T-helper 2 cell treated with Interferon-gamma antibody and Interleukin-4, amounts not matched to agents 5 μg/mL and 100 μg/mL, for 36 hours (primary cell): ENCODE results near the gene GCH1.

Experiments
- DNase-seq: peaks from one replicate; pipeline ENCODE4 v3.0.0; 2021; ENCODE audit warnings: low spot score
- H3K27ac Mint-ChIP-seq: one replicate; pipeline ENCODE4 v1.8.0; 2021; ENCODE audit warnings: mild to moderate bottlenecking, mixed read lengths
- H3K27me3 Mint-ChIP-seq: one replicate; pipeline ENCODE4 v1.8.0; 2021; ENCODE audit warnings: low read depth, mixed read lengths
- H3K36me3 Mint-ChIP-seq: one replicate; pipeline ENCODE4 v1.8.0; 2021; ENCODE audit warnings: low read depth, mixed read lengths
- H3K4me1 Mint-ChIP-seq: one replicate; pipeline ENCODE4 v1.8.0; 2021; ENCODE audit warnings: low read depth, mixed read lengths
- H3K4me3 Mint-ChIP-seq: one replicate; pipeline ENCODE4 v1.8.0; 2022; ENCODE audit warnings: mild to moderate bottlenecking, moderate library complexity, mixed read lengths
- H3K9me3 Mint-ChIP-seq: one replicate; pipeline ENCODE4 v1.8.0; 2021; ENCODE audit warnings: mixed read lengths

The GCH1 gene

DNA sequence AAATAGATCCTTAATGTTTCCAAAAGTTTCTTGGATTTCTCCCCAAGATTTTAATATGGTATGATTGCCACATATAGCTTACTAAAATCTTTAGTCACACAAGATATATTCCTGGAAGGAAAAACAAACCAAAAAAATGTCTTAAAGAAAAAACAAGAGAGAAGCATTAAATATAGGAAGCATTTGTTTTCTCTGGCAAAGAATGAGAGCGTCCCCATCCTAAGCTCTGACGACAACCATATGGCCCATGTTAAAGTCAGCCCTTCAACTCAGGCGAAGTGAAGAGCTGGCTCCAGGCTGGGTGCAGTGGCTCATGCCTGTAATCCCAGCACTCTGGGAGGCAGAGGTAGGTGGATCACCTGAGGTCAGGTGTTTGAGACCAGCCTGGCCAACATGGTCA, 35.6 kb downstream of the GCH1 start:
- Mint-ChIP-seq H3K27ac (no peak overlapping the region), H3K9me3 (no peaks in the 10 kb centered on the region), H3K27me3 (no peaks in the 10 kb centered on the region), H3K36me3 (peaks cover 13% of the 10 kb centered on the region), H3K4me1 (peaks cover 26% of the 10 kb centered on the region), H3K4me3 (no peak overlapping the region)
- DNase-seq, result no peak

DNA sequence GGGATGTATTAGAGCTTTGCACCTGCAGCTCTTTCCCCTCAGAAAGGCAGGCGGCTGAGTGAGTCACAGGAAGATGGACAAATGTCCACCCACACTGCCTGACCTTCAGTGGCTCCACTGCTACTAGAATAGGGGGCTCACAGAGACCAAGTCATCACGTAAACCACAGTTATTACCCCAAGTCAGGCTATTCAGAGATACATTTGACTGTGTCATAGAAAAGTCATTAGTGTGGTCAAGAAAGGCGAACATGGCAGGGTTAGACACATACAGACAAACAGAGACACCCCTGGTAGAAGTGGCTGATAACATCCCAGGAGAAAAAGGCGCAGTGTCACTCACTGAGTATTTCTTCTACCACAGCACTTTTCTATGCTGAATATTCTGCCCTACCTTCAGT, 36.0 kb downstream of the GCH1 start:
- Mint-ChIP-seq H3K36me3 (peaks cover 13% of the 10 kb centered on the region), H3K4me1 (peaks cover 22% of the 10 kb centered on the region), H3K27ac (no peak overlapping the region), H3K4me3 (no peak overlapping the region), H3K9me3 (no peaks in the 10 kb centered on the region), H3K27me3 (no peaks in the 10 kb centered on the region)
- no peak for DNase-seq

DNA sequence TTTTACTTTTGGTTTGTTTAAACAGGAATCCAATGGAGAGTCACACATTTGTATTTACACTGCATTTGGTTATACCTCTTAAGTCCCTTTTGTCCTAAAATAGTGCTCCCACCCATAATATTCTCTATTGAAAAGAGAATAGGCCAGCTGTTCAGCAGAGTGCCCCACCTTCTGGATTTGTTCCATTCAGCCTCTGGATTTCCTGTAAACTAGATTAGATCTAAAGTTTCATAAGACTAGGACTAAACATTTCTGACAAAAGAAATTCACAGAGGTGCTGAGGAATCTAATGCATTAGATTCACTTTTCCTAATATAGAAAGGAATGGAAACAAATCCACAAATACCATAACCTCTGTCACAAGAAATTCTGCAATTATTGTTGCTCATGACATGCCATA, 38.1 kb downstream of the GCH1 start:
- Mint-ChIP-seq H3K4me3 (no peak overlapping the region), H3K4me1 (peaks cover 15% of the 10 kb centered on the region), H3K27ac (no peak overlapping the region), H3K9me3 (no peaks in the 10 kb centered on the region), H3K36me3 (peaks cover 17% of the 10 kb centered on the region), H3K27me3 (no peaks in the 10 kb centered on the region)
- DNase-seq, result no peak

DNA sequence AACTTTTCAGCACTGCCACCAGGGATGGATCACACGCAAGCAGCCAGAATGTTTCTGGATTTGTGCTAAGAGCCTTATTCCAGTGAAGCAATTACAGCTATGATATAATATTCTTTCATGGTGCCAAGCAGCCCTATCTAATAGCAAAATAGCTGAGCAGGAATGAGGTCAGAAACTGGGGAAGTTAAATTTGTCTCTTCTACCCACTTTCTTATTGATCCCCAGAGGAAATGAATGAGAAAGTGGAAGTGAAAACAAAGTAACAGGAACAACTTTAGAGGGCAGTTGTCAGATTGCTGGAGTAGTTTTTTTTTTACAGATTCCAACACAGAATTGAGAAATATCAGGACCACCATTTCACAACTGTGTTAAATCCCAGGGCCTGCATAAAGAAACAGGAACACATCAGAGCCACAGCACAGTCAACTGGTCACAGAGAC, 44.8 kb downstream of the GCH1 start:
- Mint-ChIP-seq H3K27ac (no peak overlapping the region), H3K9me3 (no peaks in the 10 kb centered on the region), H3K4me3 (no peak overlapping the region), H3K27me3 (no peaks in the 10 kb centered on the region), H3K36me3 (peaks cover 30% of the 10 kb centered on the region), H3K4me1 (peaks cover 21% of the 10 kb centered on the region)
- DNase-seq, result no peak

DNA sequence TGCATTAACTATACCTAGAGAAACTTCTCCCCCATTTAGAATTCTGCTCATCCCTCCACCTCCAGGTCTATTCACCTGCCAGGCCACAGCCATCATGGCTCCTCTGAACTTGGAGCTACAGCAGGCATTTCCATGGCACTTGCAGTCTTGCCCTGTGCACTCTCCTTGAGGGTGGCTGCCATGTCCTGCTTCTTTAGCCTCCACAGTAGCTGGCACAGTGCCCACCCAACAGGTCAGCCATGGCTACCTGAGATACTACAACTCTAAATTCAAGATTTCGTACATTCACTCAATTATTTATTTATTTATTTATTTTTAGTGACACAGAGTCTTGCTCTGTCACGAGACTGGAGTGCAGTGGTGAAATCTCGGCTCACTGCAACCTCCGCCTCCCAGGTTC, 46.5 kb downstream of the GCH1 start:
- no peak for DNase-seq
- no peaks in the 10 kb centered on the region for H3K27me3 Mint-ChIP-seq
- no peak overlapping the region for H3K27ac Mint-ChIP-seq
- peaks cover 5% of the 10 kb centered on the region for H3K9me3 Mint-ChIP-seq
- H3K36me3 Mint-ChIP-seq, result peaks cover 29% of the 10 kb centered on the region
- peaks cover 21% of the 10 kb centered on the region for H3K4me1 Mint-ChIP-seq
- H3K4me3 Mint-ChIP-seq, result no peak overlapping the region

DNA sequence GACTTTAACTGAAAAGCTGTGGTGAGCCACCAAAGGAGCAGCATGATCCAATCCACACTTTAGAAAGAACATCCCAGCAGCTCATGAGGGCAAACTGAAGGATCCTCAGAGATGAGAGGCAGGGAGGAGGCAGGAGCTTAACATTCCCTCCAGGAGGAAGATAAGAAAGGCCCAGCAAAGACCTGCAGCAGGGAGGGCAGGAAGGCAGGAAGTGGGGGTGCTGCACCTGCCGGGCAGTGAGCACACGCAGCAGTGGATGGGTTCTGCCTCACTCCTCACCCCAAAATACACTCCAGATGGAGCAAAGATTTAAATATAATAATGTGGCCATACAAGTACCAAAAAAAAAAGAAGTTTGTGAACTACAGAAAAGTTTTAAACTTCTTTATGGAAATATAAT, 48.4 kb downstream of the GCH1 start:
- no peak for DNase-seq
- Mint-ChIP-seq H3K36me3 (peaks cover 30% of the 10 kb centered on the region), H3K4me3 (no peak overlapping the region), H3K4me1 (peaks cover 21% of the 10 kb centered on the region), H3K27ac (peak overlapping the region; percentile 23), H3K9me3 (peaks cover 10% of the 10 kb centered on the region), H3K27me3 (no peaks in the 10 kb centered on the region)

DNA sequence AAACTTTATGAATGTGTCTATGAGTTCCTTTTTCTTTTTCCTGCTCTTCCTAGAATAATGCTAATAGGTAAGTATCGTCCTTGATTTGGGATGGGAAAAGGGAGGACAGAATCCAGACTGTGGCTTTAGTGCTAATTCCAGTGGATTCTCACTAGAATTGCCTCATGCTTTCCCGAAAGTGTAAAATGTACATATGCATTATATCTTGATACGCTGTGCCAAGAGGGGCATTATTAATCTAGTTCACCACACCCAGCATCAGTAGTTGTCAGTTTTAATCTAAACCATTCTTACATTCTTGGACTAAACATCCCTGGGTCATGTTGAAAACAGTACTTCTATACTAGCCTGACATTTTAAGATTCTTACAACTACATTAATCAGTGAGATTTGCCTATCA, 49.3 kb downstream of the GCH1 start:
- no peaks in the 10 kb centered on the region for H3K27me3 Mint-ChIP-seq
- peaks cover 24% of the 10 kb centered on the region for H3K36me3 Mint-ChIP-seq
- no peak overlapping the region for H3K4me3 Mint-ChIP-seq
- peaks cover 15% of the 10 kb centered on the region for H3K4me1 Mint-ChIP-seq
- no peak for DNase-seq
- H3K9me3 Mint-ChIP-seq, result peaks cover 10% of the 10 kb centered on the region
- no peak overlapping the region for H3K27ac Mint-ChIP-seq

DNA sequence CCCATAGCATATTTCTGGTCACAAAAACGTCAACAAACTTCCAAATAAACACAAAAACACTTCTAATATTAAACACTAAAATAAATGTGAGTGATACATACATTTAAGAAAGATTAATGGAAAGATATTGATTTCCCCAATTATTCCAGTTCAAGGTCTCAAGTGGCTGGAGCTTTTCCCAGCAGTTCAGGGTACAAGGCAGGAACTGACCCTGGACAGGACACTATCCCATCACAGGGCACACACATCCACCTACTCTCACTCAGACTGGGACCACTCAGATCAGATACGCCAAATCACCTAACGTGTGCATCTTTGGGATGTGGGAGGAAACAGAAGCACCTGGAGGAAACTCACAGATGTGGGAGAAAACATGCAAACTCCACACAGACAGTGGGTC, 50.4 kb downstream of the GCH1 start:
- Mint-ChIP-seq H3K4me1 (peaks cover 11% of the 10 kb centered on the region), H3K36me3 (peaks cover 24% of the 10 kb centered on the region), H3K27me3 (no peaks in the 10 kb centered on the region), H3K9me3 (peaks cover 10% of the 10 kb centered on the region), H3K27ac (no peak overlapping the region), H3K4me3 (no peak overlapping the region)
- DNase-seq, result no peak

DNA sequence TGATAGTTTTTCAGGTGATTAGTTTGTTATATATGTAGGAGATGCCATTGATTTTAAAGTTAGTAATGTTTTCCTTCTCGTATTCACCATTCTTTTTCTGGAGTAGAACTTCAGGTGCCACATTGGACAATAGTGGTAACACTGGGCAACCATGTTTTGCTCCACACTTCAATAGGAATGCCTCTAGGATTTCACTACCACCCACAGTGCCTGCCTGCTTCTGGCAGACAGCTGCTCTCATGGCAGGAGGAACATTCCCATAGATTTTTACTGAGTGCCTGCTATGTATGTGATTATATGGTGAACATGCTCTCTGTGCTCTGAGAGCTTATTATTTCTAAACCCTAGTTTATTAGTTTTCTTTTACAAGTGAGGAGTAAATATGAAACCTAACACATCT, 53.7 kb downstream of the GCH1 start:
- Mint-ChIP-seq H3K4me1 (peaks cover 1% of the 10 kb centered on the region), H3K27me3 (no peaks in the 10 kb centered on the region), H3K36me3 (peaks cover 30% of the 10 kb centered on the region), H3K27ac (no peak overlapping the region), H3K4me3 (no peak overlapping the region), H3K9me3 (peaks cover 10% of the 10 kb centered on the region)
- no peak for DNase-seq

DNA sequence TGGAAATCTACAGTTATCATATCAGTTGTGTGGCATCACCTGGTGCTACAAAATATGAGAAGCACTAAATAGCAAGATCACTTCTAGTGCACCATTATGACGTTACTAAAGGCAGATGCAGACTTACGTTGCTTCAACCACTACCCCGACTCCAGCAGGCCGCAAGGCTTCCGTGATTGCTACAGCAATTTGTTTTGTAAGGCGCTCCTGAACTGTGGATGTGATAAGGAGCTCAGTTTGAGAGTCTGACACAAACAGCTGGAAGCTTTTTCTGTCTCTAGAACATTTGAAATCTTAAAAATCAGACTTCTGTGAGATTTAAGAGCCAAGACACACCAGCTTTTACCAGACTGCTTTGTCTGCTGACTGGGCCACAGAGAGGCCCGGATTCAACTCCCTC, 57.0 kb downstream of the GCH1 start:
- Mint-ChIP-seq H3K9me3 (peaks cover 2% of the 10 kb centered on the region), H3K4me1 (no peaks in the 10 kb centered on the region), H3K4me3 (no peak overlapping the region), H3K27ac (no peak overlapping the region), H3K27me3 (no peaks in the 10 kb centered on the region), H3K36me3 (peaks cover 32% of the 10 kb centered on the region)
- DNase-seq, result no peak

DNA sequence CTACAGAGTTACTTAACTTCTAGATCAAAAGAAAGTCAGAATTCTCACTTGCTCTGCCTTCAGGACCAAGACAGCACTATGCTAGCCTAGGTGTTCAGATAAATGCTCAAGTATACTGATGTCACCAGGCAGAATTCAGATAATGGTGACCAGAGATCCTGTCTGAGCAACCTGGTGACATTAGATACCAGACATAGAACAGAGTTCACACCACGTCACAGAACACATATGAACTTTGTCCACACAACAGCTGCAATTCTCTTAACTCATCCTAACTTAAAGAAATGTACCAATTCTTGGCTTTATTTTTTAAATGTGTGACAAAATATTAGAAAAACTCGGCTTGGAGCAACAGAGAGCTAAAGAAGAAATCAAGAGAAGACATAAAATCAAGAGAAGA, 58.1 kb downstream of the GCH1 start:
- Mint-ChIP-seq H3K27ac (no peak overlapping the region), H3K36me3 (peaks cover 41% of the 10 kb centered on the region), H3K4me1 (no peaks in the 10 kb centered on the region), H3K9me3 (no peaks in the 10 kb centered on the region), H3K27me3 (no peaks in the 10 kb centered on the region), H3K4me3 (no peak overlapping the region)
- DNase-seq, result no peak

DNA sequence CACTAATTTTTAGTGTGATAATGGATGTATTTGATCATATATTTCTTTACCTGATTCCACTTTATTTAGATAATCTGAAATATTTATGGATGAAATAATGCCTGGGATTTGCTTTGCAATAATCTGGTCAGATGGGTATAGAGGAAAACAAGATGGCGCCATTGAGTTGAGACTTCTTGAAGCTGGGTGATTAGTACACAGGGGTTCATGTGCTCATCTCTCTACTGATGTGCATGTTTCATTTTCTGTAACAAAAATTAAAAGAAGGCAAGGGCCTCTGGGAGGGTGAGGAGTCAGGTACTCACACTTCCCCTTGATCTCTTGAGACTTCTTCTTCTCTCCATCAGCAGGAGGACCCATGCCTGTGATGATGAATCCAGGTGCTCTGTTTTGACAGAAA, 61.8 kb downstream of the GCH1 start:
- no peaks in the 10 kb centered on the region for H3K9me3 Mint-ChIP-seq
- no peak overlapping the region for H3K4me3 Mint-ChIP-seq
- DNase-seq, result no peak
- peaks cover 48% of the 10 kb centered on the region for H3K36me3 Mint-ChIP-seq
- H3K27ac Mint-ChIP-seq, result no peak overlapping the region
- H3K27me3 Mint-ChIP-seq, result no peaks in the 10 kb centered on the region
- no peaks in the 10 kb centered on the region for H3K4me1 Mint-ChIP-seq

DNA sequence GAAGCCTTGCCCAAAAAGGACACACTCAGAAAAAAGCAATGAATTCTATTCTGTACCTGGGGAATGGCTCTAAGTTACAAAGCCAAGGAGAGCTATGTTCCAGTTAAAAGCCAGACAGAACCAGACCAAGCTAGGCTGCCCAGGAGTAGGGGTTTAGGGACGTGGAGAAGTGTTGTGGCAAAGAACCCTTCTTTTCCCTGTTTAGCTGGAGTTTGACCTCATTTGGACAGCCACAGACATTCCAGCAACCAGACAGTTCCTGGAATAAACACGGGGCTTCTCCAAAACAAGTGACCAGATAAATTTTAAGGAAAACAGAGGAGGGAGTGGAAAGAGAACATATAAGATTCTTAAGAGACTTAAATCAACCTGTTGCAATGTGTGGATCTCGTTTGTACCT, 62.3 kb downstream of the GCH1 start:
- Mint-ChIP-seq H3K27me3 (no peaks in the 10 kb centered on the region), H3K9me3 (no peaks in the 10 kb centered on the region), H3K36me3 (peaks cover 44% of the 10 kb centered on the region), H3K4me1 (no peaks in the 10 kb centered on the region), H3K4me3 (no peak overlapping the region), H3K27ac (no peak overlapping the region)
- no peak for DNase-seq

DNA sequence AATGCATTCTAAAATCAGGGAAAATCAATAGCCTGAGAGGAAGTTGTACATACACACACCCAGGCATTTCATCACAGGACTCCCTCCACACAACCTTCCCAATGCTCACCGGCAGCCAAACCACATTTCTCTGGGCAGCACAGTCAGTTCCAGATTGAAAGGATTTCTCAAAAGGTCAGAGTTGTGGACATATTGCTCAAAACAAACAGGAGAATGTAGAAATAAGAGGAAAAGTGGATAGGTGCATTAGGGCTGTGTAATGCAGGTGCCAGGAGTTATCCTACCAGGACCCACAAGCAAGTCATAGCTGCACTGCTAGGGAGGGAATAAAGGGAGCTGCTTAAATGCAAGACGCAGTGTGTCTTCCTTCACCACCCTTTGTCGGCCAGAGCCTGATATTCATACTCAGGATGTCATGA, 62.9 kb downstream of the GCH1 start:
- Mint-ChIP-seq H3K27ac (no peak overlapping the region), H3K4me1 (no peaks in the 10 kb centered on the region), H3K4me3 (no peak overlapping the region), H3K27me3 (no peaks in the 10 kb centered on the region), H3K36me3 (peaks cover 43% of the 10 kb centered on the region), H3K9me3 (no peaks in the 10 kb centered on the region)
- no peak for DNase-seq

DNA sequence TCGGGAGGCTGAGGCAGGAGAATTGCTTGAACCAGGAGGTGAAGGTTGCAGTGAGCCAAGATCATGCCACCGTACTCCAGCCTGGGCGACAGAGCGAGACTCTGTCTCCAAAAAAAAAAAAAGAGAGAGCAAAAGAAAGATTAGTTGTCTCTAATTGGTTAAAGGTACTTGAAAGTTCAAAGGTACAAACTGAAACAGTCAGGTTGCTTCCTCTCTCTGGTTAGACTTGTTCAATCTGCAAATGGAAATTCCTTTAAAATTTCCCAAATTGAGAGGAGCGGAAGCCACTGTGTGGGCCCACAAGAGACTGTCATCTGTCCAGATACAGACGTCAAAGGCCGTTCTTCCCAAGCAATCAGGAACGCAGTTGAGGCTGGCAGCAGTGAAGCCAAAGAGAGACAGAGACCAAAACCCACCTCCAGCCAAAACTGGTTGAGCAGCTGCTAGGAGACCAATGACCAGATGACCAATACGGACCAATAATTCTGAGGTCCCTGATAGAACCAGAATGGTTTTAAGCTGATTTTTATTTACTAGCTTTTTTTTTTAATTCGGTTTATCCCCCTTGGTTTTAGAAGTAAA, 63.6 kb downstream of the GCH1 start:
- Mint-ChIP-seq H3K36me3 (peaks cover 39% of the 10 kb centered on the region), H3K27ac (no peak overlapping the region), H3K9me3 (no peaks in the 10 kb centered on the region), H3K4me1 (no peaks in the 10 kb centered on the region), H3K27me3 (no peaks in the 10 kb centered on the region), H3K4me3 (no peak overlapping the region)
- no peak for DNase-seq
